GM19455 (cell line): ENCODE data around the gene TAX1BP3.
"Not testable (repeated sequence)": the region's sequence is repeated elsewhere in the genome, so short reads cannot be mapped to it uniquely, and the experiment has no call there.

ENCODE experiments used
- ATAC-seq: cut with Tn5 transposase; IDR thresholded peaks from one replicate; pipeline ENCODE4 v1.9.1; 2021; ENCODE audit not compliant: unreplicated experiment

TAX1BP3 gene, protein sequence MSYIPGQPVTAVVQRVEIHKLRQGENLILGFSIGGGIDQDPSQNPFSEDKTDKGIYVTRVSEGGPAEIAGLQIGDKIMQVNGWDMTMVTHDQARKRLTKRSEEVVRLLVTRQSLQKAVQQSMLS

DNA sequence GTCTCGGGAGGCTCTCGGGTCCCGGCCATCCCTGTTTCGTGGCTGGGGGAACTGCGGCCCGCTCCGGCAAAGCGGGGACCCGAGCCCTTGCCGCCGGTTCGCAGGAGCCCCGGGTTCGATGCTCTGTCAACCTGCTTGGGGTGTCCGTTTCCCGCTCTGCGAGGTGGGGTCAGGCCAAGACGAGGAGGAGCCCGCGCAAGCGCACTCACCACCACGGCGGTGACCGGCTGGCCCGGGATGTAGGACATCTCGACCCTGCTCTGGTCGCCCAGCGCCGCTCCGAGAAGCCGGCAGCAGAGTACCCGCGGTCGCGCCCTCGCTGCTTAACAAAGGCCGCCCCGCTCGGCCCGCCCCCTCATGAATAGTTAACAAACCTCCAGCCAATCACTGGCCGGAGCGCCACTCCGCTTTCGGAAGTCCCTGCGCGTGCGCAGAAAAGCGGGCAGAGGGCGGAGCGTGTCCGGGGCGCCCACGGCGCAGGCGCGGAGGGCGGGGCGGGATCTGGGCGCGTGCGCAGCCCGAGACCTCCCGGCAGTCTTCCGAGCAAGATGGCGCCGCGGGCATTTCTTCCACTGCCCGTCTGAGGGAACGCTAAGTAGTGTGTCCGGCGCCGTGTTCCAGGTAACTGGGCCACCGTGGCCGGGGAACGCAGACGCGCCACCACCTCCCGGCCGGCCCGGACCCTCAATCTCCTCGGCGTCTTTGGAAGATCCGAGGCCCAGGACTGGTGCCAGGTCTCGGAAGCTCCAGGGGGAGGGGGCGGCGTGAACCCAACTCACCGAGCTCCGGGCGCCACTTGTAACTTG, at the start of gene TAX1BP3, which contains the start of gene EMC6:
Gene TAX1BP3 (minus strand): TSS at position 300 of the 806 bp plus-strand sequence. CDS start 52 bp downstream, at position 248.
Gene EMC6 (plus strand): TSS at position 534 of the 806 bp plus-strand sequence. CDS start 335 bp downstream, outside the sequence.
- peak; percentile 80 for ATAC-seq

DNA sequence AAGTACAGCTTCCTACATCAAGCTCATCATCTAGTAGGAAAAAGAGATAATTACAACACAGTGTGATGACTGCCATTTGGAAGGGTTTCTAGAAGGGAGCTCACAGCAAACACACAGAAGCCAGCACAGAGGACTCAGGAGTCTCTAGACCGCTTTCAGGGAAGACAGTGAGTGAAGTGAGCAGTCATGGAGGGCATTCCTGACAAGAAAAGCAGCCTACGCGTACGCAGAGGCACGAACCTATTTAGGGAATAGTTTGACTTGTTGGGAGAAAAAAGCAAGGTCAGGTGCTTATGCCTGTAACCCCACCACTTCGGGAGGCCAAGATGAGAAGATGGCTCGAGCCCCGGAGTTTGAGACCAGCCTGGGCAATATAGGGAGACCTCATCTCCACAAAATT, 46.9 kb upstream of the TAX1BP3 start:
- ATAC-seq = no peak

GRCh38 chr17:3712811-3713463, 44.6 kb upstream of the TAX1BP3 start:
- no peak for ATAC-seq

GRCh38 chr17:3710951-3711383, 42.6 kb upstream of the TAX1BP3 start:
- peak; percentile 88 for ATAC-seq

DNA sequence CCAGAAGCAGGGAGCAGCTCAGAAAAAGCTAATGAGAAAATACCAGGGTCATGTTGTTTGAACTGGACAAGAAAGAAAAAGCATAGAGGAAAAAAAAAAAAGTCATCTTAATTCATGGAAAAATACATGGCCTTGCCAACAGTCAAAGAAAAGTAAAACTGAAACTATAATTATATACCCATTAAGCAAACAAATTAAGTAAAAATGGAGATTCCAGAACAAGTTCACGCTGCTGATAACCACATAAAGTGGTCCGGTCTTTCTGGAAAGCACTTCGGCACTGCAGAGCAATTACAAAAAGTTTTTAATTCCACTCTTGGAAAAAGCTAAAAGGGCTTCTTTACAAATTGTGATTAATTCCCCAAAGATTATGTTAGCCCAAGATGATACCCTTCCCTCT, 40.0 kb upstream of the TAX1BP3 start:
- no peak for ATAC-seq

DNA sequence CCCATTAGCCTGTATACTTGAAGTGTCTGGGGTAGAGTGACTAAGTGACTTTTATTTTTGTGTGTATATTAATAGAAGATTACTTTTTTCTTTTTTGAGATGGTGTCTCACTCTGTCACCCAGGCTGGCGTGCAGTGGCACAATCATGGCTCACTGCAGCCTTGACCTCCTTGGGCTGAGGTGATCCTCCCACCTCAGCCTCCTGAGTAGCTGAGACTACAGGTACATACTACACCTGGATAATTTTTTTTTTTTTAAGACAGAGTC, 37.3 kb upstream of the TAX1BP3 start:
- not testable (repeated sequence) for ATAC-seq

GRCh38 chr17:3704931-3705717, 36.7 kb upstream of the TAX1BP3 start:
- no peak for ATAC-seq

- ATAC-seq = not testable (repeated sequence)
Observed at GRCh38 chr17:3702041-3702539, 33.7 kb upstream of the TAX1BP3 start.

GRCh38 chr17:3699951-3700350, 31.6 kb upstream of the TAX1BP3 start:
- no peak for ATAC-seq

- ATAC-seq = no peak
Observed at GRCh38 chr17:3698139-3698538, 29.8 kb upstream of the TAX1BP3 start.

GRCh38 chr17:3697103-3697476, 28.7 kb upstream of the TAX1BP3 start:
- no peak for ATAC-seq

DNA sequence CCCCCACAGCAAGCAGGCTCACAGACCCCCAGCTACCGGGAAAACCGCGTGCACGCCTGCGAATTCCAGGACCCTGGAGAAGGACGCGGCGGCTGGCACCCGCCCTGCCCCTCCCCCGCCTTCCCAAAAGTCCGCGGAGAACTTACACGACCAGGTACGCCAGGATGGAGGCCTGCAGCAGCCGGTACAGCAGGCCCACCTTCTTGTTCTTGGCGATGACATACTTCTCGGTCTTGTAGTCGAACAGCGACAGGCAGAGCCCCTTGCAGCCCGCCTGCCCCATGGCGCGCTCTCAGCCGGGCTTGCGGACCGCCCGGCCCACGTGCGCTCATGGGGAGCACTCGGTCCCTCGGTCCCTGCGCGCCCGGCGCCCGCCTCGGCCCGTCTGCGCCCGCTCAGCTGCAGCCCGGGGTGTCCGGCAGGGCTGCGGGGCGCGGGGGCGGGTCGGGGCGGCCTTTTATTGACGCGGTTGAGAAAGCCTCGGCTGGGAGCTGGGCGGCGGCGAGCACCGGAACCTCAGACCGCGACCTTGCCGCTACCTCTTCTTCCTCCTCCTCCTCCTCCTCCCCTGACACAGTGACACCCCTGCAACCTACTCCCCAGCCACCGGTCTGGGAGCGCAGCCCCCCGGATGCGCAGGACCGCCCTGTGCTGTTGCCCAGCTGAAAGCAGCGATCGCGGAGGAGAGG, 27.5 kb upstream of the TAX1BP3 start, which contains the start of gene P2RX5:
Gene P2RX5 (minus strand): TSS at position 433 of the 689 bp plus-strand sequence. CDS start 150 bp downstream, at position 283.
- no peak for ATAC-seq

DNA sequence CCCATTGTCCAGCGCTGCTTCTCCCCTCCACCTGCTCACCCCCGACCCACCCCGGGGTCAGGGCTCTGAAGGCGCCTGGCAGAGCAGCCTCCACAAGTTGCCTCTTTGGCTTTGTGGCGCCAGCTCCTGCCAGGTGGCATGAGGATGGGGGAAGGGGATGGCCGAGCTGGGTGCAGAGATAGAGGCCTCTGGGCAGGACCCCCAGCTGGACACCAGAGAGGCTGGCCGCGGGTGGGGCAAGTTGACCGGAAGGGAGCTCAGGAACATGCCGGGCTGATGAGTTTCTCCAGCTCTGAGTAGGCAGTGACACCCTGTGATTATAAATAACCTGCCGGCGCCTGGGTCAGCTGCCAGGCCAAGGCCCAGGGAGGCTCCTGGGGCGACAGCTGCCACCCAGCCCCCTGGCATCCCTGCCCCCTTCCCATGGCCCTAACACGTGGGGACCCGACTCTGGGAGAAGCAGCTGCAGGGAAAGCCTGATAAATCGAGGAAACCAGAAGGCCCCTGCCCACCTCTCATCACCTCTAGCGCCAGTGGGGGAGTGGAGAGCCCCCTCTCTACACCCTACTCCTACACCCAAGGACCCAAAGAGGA, 26.8 kb upstream of the TAX1BP3 start:
- ATAC-seq = no peak

GRCh38 chr17:3693829-3694231, 25.5 kb upstream of the TAX1BP3 start:
- no peak for ATAC-seq

DNA sequence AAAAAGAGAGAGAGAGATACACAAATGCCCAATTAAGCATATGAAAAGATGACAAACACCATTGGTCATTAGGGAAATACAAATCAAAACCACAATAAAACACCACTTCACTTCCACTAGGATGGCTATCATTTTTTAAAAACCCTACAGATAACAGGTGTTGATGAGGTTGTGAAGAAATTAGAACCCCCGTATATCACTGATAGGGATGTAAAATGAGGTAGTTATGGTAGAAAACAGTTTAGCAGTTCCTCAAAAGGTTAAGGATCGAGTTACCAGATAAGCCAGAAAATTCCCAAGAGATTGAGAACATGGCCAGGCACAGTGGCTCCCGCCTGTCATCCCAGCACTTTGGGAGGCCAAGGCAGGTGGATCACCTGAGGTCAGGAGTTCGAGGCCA, 24.8 kb upstream of the TAX1BP3 start:
- ATAC-seq = no peak

DNA sequence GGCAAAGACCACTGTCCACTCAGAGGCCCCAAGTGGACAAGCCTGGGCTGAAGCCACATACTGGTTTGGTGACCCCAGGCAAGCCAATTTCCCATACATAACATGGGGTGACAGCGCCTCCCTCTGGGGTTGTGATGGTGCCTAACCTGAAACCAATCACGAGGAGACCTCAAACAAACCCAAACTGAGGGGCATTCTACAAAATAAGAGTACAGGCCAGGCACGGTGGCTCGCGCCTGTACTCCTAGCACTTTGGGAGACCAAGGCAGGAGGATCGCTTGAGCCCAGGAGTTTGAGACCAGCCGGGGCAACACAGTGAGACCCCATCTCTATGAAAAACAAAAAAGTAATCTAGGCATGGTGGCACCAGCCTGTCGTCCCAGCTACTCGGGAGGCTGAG, 24.0 kb upstream of the TAX1BP3 start:
- no peak for ATAC-seq

GRCh38 chr17:3691617-3692067, 23.3 kb upstream of the TAX1BP3 start:
- ATAC-seq = no peak

DNA sequence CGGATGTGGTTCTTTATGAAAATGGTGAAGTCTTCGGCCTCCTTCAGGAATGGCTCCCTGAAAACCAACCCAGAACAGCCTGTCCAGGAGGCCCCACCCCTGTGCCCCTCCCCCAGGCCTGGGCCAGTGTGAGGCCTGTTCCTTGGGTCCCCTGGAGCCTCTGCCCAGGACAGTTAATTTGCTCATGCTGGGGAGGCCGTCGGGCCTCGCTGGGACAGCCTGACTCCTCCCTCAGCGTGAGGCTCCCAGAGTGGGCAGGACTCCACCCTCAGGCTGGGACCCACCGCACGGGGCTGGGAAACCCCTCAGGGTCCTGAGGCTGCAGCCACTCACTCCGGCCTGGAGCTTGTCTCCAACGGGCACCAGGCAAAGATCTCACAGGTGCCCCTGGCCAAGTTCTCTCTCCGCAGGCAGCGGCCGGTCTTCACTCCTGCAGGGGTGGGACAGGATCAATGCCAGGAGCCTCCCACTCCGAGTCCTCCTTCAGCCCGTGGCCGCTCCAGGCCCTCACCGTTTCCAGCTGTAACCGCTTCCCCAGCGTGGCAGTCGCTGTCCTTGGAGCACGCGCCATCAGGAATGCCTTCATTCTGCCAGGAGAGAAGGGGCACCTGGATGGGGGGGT, 21.8 kb upstream of the TAX1BP3 start:
- ATAC-seq = no peak

- ATAC-seq = no peak
Observed at GRCh38 chr17:3689262-3690093, 21.1 kb upstream of the TAX1BP3 start.
